Adipocyte (in vitro differentiated cells): Measurements from ENCODE around the gene THSD7B.

ENCODE experiments used
- DNase-seq: peaks from one replicate; pipeline ENCODE4 v3.0.0-alpha.2; 2015; ENCODE audit warnings: low read depth
- H3K27me3 ChIP-seq: replicated peaks from 2 replicates; pipeline ENCODE4 v1.7.0; 2013; ENCODE audit warnings: mild to moderate bottlenecking, low read length, moderate library complexity; ENCODE audit not compliant: control insufficient read depth, insufficient read depth
- H3K36me3 ChIP-seq: 2 replicates; pipeline ENCODE4 v1.7.0; 2013; ENCODE audit warnings: low read length, mild to moderate bottlenecking, moderate library complexity; ENCODE audit not compliant: control insufficient read depth, insufficient read depth, severe bottlenecking
- H3K4me1 ChIP-seq: 2 replicates; pipeline ENCODE4 v1.7.0; 2013; ENCODE audit warnings: mild to moderate bottlenecking, low read length, moderate library complexity; ENCODE audit not compliant: control insufficient read depth, insufficient read depth
- H3K4me3 ChIP-seq: 2 replicates; pipeline ENCODE4 v1.7.0; 2013; ENCODE audit warnings: mild to moderate bottlenecking, low read length, moderate library complexity
- H3K9ac ChIP-seq: 2 replicates; pipeline ENCODE4 v1.7.0; 2013; ENCODE audit warnings: mild to moderate bottlenecking, low read length, moderate library complexity
- H3K9me3 ChIP-seq: 2 replicates; pipeline ENCODE4 v1.7.0; 2013; ENCODE audit warnings: mild to moderate bottlenecking, low read length, moderate library complexity; ENCODE audit not compliant: control insufficient read depth

The THSD7B gene

GRCh38 chr2:136809998-136810397 is 44.7 kb downstream of the THSD7B start:
- Histone ChIP-seq H3K36me3 (no peaks in the 10 kb centered on the region), H3K9me3 (peaks cover 4% of the 10 kb centered on the region), H3K27me3 (no peaks in the 10 kb centered on the region), H3K4me1 (no peaks in the 10 kb centered on the region), H3K4me3 (no peak overlapping the region), H3K9ac (no peak overlapping the region)
- DNase-seq: no peak

- no peaks in the 10 kb centered on the region for H3K27me3 ChIP-seq
- no peak overlapping the region for H3K4me3 ChIP-seq
- no peaks in the 10 kb centered on the region for H3K36me3 ChIP-seq
- no peak for DNase-seq
- no peaks in the 10 kb centered on the region for H3K4me1 ChIP-seq
- H3K9ac ChIP-seq: no peak overlapping the region
- H3K9me3 ChIP-seq: no peaks in the 10 kb centered on the region
Measured at GRCh38 chr2:136818839-136819238, 53.5 kb downstream of the THSD7B start.

- Histone ChIP-seq H3K27me3 (no peaks in the 10 kb centered on the region), H3K36me3 (no peaks in the 10 kb centered on the region), H3K9ac (no peak overlapping the region), H3K4me3 (no peak overlapping the region), H3K9me3 (no peaks in the 10 kb centered on the region), H3K4me1 (no peaks in the 10 kb centered on the region)
- no peak for DNase-seq
Measured at GRCh38 chr2:136823291-136823690, 57.9 kb downstream of the THSD7B start.

- no peaks in the 10 kb centered on the region for H3K4me1 ChIP-seq
- no peak for DNase-seq
- H3K4me3 ChIP-seq: no peak overlapping the region
- no peaks in the 10 kb centered on the region for H3K36me3 ChIP-seq
- H3K27me3 ChIP-seq: no peaks in the 10 kb centered on the region
- H3K9ac ChIP-seq: no peak overlapping the region
- H3K9me3 ChIP-seq: no peaks in the 10 kb centered on the region
Measured at GRCh38 chr2:136828162-136828561, 62.8 kb downstream of the THSD7B start.

GRCh38 chr2:136828774-136829173 is 63.4 kb downstream of the THSD7B start:
- Histone ChIP-seq H3K27me3 (no peaks in the 10 kb centered on the region), H3K9me3 (no peaks in the 10 kb centered on the region), H3K4me3 (no peak overlapping the region), H3K4me1 (no peaks in the 10 kb centered on the region), H3K36me3 (no peaks in the 10 kb centered on the region), H3K9ac (no peak overlapping the region)
- no peak for DNase-seq

- Histone ChIP-seq H3K4me3 (no peak overlapping the region), H3K27me3 (no peaks in the 10 kb centered on the region), H3K36me3 (no peaks in the 10 kb centered on the region), H3K9ac (no peak overlapping the region), H3K4me1 (no peaks in the 10 kb centered on the region), H3K9me3 (no peaks in the 10 kb centered on the region)
- no peak for DNase-seq
Measured at GRCh38 chr2:136844546-136844945, 79.2 kb downstream of the THSD7B start.

- Histone ChIP-seq H3K4me1 (no peaks in the 10 kb centered on the region), H3K4me3 (no peak overlapping the region)
- DNase-seq: no peak
Measured at GRCh38 chr2:136858656-136859055, 93.3 kb downstream of the THSD7B start.

GRCh38 chr2:136860443-136860958 is 95.2 kb downstream of the THSD7B start:
- Histone ChIP-seq H3K9ac (no peak overlapping the region), H3K27me3 (no peaks in the 10 kb centered on the region), H3K4me1 (no peaks in the 10 kb centered on the region), H3K4me3 (no peak overlapping the region), H3K9me3 (no peaks in the 10 kb centered on the region), H3K36me3 (no peaks in the 10 kb centered on the region)
- DNase-seq: no peak

More at GRCh38 chr2:136858656-136859055, 93.3 kb downstream of the THSD7B start:
- H3K27me3 ChIP-seq: no peaks in the 10 kb centered on the region
- no peaks in the 10 kb centered on the region for H3K9me3 ChIP-seq
- H3K9ac ChIP-seq: no peak overlapping the region
- H3K36me3 ChIP-seq: no peaks in the 10 kb centered on the region

- H3K27me3 ChIP-seq: no peaks in the 10 kb centered on the region
- no peak for DNase-seq
- no peak overlapping the region for H3K9ac ChIP-seq
- no peaks in the 10 kb centered on the region for H3K36me3 ChIP-seq
- no peaks in the 10 kb centered on the region for H3K4me1 ChIP-seq
- no peak overlapping the region for H3K4me3 ChIP-seq
- H3K9me3 ChIP-seq: no peaks in the 10 kb centered on the region
Measured at GRCh38 chr2:136863468-136863867, 98.1 kb downstream of the THSD7B start.

GRCh38 chr2:136863874-136864273 is 98.5 kb downstream of the THSD7B start:
- no peak overlapping the region for H3K4me3 ChIP-seq
- H3K9me3 ChIP-seq: no peaks in the 10 kb centered on the region
- no peaks in the 10 kb centered on the region for H3K27me3 ChIP-seq
- H3K4me1 ChIP-seq: no peaks in the 10 kb centered on the region
- no peak overlapping the region for H3K9ac ChIP-seq
- DNase-seq: no peak
- H3K36me3 ChIP-seq: no peaks in the 10 kb centered on the region

GRCh38 chr2:136871424-136871823 is 106.1 kb downstream of the THSD7B start:
- DNase-seq: no peak
- Histone ChIP-seq H3K4me3 (no peak overlapping the region), H3K9me3 (no peaks in the 10 kb centered on the region), H3K36me3 (no peaks in the 10 kb centered on the region), H3K4me1 (no peaks in the 10 kb centered on the region), H3K27me3 (peaks cover 4% of the 10 kb centered on the region), H3K9ac (no peak overlapping the region)

- DNase-seq: peak; percentile 8
Measured at GRCh38 chr2:136874258-136874657, 108.9 kb downstream of the THSD7B start.

More at GRCh38 chr2:136874258-136874657, 108.9 kb downstream of the THSD7B start:
- H3K27me3 ChIP-seq: peaks cover 4% of the 10 kb centered on the region
- H3K9me3 ChIP-seq: no peaks in the 10 kb centered on the region
- H3K36me3 ChIP-seq: no peaks in the 10 kb centered on the region
- no peaks in the 10 kb centered on the region for H3K4me1 ChIP-seq
- H3K9ac ChIP-seq: no peak overlapping the region
- no peak overlapping the region for H3K4me3 ChIP-seq
